GM19351 (cell line): ENCODE data around the gene RBM44.
"Not testable (repeated sequence)": the region's sequence is repeated elsewhere in the genome, so short reads cannot be mapped to it uniquely, and the experiment has no call there.

Experiments
- ATAC-seq: cut with Tn5 transposase; IDR thresholded peaks from one replicate; pipeline ENCODE4 v1.9.1; 2021; ENCODE audit warnings: mild to moderate bottlenecking, moderate library complexity; ENCODE audit not compliant: unreplicated experiment

The RBM44 gene

GRCh38 chr2:237774811-237775553 is 23.6 kb upstream of the RBM44 start:
- no peak for ATAC-seq

- ATAC-seq: no peak
Observed at GRCh38 chr2:237779521-237779920, 19.1 kb upstream of the RBM44 start.

GRCh38 chr2:237782181-237782580 is 16.4 kb upstream of the RBM44 start:
- no peak for ATAC-seq

GRCh38 chr2:237783678-237784077 is 14.9 kb upstream of the RBM44 start:
- ATAC-seq: not testable (repeated sequence)

GRCh38 chr2:237786936-237787335 is 11.6 kb upstream of the RBM44 start:
- no peak for ATAC-seq

GRCh38 chr2:237790353-237790752 is 8.2 kb upstream of the RBM44 start:
- ATAC-seq: no peak

GRCh38 chr2:237791977-237792727 is 6.4 kb upstream of the RBM44 start:
- ATAC-seq: no peak

- ATAC-seq: no peak
Observed at GRCh38 chr2:237797253-237797652, 1.3 kb upstream of the RBM44 start.

GRCh38 chr2:237799060-237799428 is 465 bp downstream of the RBM44 start:
- ATAC-seq: no peak

GRCh38 chr2:237801466-237801865 is 2.9 kb downstream of the RBM44 start:
- no peak for ATAC-seq

GRCh38 chr2:237806334-237806733 is 7.8 kb downstream of the RBM44 start:
- no peak for ATAC-seq

GRCh38 chr2:237815637-237816036 is 17.1 kb downstream of the RBM44 start:
- ATAC-seq: no peak

GRCh38 chr2:237816531-237816930 is 18.0 kb downstream of the RBM44 start:
- no peak for ATAC-seq

- no peak for ATAC-seq
Observed at GRCh38 chr2:237818066-237818473, 19.5 kb downstream of the RBM44 start.

GRCh38 chr2:237819231-237819630 is 20.7 kb downstream of the RBM44 start:
- no peak for ATAC-seq

GRCh38 chr2:237820421-237820820 is 21.8 kb downstream of the RBM44 start:
- ATAC-seq: no peak

- no peak for ATAC-seq
Observed at GRCh38 chr2:237823544-237823943, 25.0 kb downstream of the RBM44 start.

- ATAC-seq: no peak
Observed at GRCh38 chr2:237824085-237824484, 25.5 kb downstream of the RBM44 start.

- no peak for ATAC-seq
Observed at GRCh38 chr2:237827421-237827987, 28.9 kb downstream of the RBM44 start.

- no peak for ATAC-seq
Observed at GRCh38 chr2:237830522-237830921, 31.9 kb downstream of the RBM44 start.

- ATAC-seq: no peak
Observed at GRCh38 chr2:237833546-237833945, 35.0 kb downstream of the RBM44 start.

GRCh38 chr2:237835372-237835771 is 36.8 kb downstream of the RBM44 start:
- no peak for ATAC-seq
